ENCODE results near the gene TSPAN13. TPM values are rescaled to one million over a fixed set of nuclear protein-coding genes. Genes with fewer than 3 reads are reported as not detected.

Gene TSPAN13
- total RNA-seq, 2 donors from 2014 or later: 1.5 to 6.4 TPM

- H3K4me1 ChIP-seq (ENCODE audit: control insufficient read depth in 1 of 2, low read depth in 2 of 2): no peaks in the 10 kb centered on the region
- ATAC-seq (ENCODE audit: insufficient number of reproducible peaks, low FRiP score, low read depth) (no peak), DNase-seq (ENCODE audit: low spot score) (no peak)
- no peaks in the 10 kb centered on the region for H3K9me3 ChIP-seq
- H3K27me3 ChIP-seq (replicated peaks; ENCODE audit: insufficient read depth): no peaks in the 10 kb centered on the region
- no peak overlapping the region for H3K4me3 ChIP-seq
- TF ChIP-seq CTCF (IDR thresholded peaks at IDR 0.05): no peak
- no peak overlapping the region for H3K27ac ChIP-seq
- no peaks in the 10 kb centered on the region for H3K36me3 ChIP-seq
Measured at GRCh38 chr7:16787127-16787526, 33.6 kb downstream of the TSPAN13 start.

GRCh38 chr7:16791071-16791470 is 37.5 kb downstream of the TSPAN13 start:
- Histone ChIP-seq H3K9me3 (no peaks in the 10 kb centered on the region), H3K27me3 (replicated peaks; ENCODE audit: insufficient read depth) (no peaks in the 10 kb centered on the region), H3K27ac (no peak overlapping the region), H3K36me3 (no peaks in the 10 kb centered on the region), H3K4me3 (no peak overlapping the region), H3K4me1 (ENCODE audit: control insufficient read depth in 1 of 2, low read depth in 2 of 2) (no peaks in the 10 kb centered on the region)
- DNase-seq (ENCODE audit: low spot score) (no peak), ATAC-seq (ENCODE audit: insufficient number of reproducible peaks, low FRiP score, low read depth) (no peak)
- TF ChIP-seq CTCF (IDR thresholded peaks at IDR 0.05): no peak

GRCh38 chr7:16791905-16792698 is 38.5 kb downstream of the TSPAN13 start:
- Histone ChIP-seq H3K36me3 (no peaks in the 10 kb centered on the region), H3K4me3 (no peak overlapping the region), H3K27ac (no peak overlapping the region), H3K4me1 (ENCODE audit: control insufficient read depth in 1 of 2, low read depth in 2 of 2) (no peaks in the 10 kb centered on the region), H3K27me3 (replicated peaks; ENCODE audit: insufficient read depth) (no peaks in the 10 kb centered on the region), H3K9me3 (no peaks in the 10 kb centered on the region)
- TF ChIP-seq CTCF (IDR thresholded peaks at IDR 0.05): no peak
- ATAC-seq (ENCODE audit: insufficient number of reproducible peaks, low FRiP score, low read depth) (no peak), DNase-seq (ENCODE audit: low spot score) (no peak)

- Histone ChIP-seq H3K36me3 (no peaks in the 10 kb centered on the region), H3K4me1 (ENCODE audit: control insufficient read depth in 1 of 2, low read depth in 2 of 2) (no peaks in the 10 kb centered on the region), H3K4me3 (no peak overlapping the region), H3K27me3 (replicated peaks; ENCODE audit: insufficient read depth) (no peaks in the 10 kb centered on the region), H3K27ac (no peak overlapping the region), H3K9me3 (no peaks in the 10 kb centered on the region)
- no peak for ATAC-seq (ENCODE audit: insufficient number of reproducible peaks, low FRiP score, low read depth)
- no peak for TF ChIP-seq CTCF (IDR thresholded peaks at IDR 0.05)
- no peak for DNase-seq (ENCODE audit: low spot score)
Measured at GRCh38 chr7:16794986-16795385, 41.4 kb downstream of the TSPAN13 start.

- no peak for TF ChIP-seq CTCF (IDR thresholded peaks at IDR 0.05)
- Histone ChIP-seq H3K27ac (no peak overlapping the region), H3K27me3 (replicated peaks; ENCODE audit: insufficient read depth) (no peaks in the 10 kb centered on the region), H3K4me1 (ENCODE audit: control insufficient read depth in 1 of 2, low read depth in 2 of 2) (no peaks in the 10 kb centered on the region), H3K36me3 (no peaks in the 10 kb centered on the region), H3K9me3 (no peaks in the 10 kb centered on the region), H3K4me3 (no peak overlapping the region)
- ATAC-seq (ENCODE audit: insufficient number of reproducible peaks, low FRiP score, low read depth): no peak
- DNase-seq (ENCODE audit: low spot score): no peak
Measured at GRCh38 chr7:16795624-16796023, 42.1 kb downstream of the TSPAN13 start.
